ENCODE measurements around the gene ZFAND5. TPM values are rescaled to one million over a fixed set of nuclear protein-coding genes. Genes with fewer than 3 reads are reported as not detected.

ZFAND5 gene
- total RNA-seq, 4 donors from 2014 or later, result 124 to 488 (median 288) TPM

DNA sequence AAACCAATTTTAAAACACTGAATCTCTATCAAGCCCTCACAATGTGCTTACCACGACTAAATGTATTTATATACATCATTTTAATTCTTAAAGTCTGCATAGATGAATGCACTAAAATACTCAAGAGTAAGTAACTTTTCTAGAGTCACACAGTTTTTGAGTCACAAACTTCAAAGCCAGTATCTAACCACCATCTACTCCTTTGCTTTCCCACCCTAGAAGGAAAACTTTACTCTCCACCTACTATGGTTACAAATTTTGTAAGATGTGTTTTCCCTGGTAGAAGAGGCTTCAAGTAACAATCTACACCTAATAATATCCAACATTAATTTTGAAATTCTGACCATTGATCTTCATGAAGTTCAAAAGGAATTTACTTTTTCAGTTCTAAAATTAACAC lies 18.7 kb downstream of the ZFAND5 start:
- 93 to 100% methylated on average over 1 of the region's 1 CpG for WGBS, 2 donors (ENCODE audit: low coverage in 1 of 2)
- no peak overlapping the region for H3K27ac ChIP-seq
- H3K4me1 ChIP-seq, result peaks cover 0 to 7% (median 0%) of the 10 kb centered on the region in 3 donors
- TF ChIP-seq POLR2A (IDR thresholded peaks at IDR 0.05), result no peak
- no peak for TF ChIP-seq POLR2AphosphoS5 (IDR thresholded peaks at IDR 0.05)
- TF ChIP-seq, protein P1, sequence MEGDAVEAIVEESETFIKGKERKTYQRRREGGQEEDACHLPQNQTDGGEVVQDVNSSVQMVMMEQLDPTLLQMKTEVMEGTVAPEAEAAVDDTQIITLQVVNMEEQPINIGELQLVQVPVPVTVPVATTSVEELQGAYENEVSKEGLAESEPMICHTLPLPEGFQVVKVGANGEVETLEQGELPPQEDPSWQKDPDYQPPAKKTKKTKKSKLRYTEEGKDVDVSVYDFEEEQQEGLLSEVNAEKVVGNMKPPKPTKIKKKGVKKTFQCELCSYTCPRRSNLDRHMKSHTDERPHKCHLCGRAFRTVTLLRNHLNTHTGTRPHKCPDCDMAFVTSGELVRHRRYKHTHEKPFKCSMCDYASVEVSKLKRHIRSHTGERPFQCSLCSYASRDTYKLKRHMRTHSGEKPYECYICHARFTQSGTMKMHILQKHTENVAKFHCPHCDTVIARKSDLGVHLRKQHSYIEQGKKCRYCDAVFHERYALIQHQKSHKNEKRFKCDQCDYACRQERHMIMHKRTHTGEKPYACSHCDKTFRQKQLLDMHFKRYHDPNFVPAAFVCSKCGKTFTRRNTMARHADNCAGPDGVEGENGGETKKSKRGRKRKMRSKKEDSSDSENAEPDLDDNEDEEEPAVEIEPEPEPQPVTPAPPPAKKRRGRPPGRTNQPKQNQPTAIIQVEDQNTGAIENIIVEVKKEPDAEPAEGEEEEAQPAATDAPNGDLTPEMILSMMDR (IDR thresholded peaks at IDR 0.05), result no peak
- no peaks in the 10 kb centered on the region for H3K27me3 ChIP-seq
- no peaks in the 10 kb centered on the region for H3K36me3 ChIP-seq
- no peak for ATAC-seq
- no peaks in the 10 kb centered on the region for H3K9me3 ChIP-seq
- H3K4me3 ChIP-seq, result no peak overlapping the region

DNA sequence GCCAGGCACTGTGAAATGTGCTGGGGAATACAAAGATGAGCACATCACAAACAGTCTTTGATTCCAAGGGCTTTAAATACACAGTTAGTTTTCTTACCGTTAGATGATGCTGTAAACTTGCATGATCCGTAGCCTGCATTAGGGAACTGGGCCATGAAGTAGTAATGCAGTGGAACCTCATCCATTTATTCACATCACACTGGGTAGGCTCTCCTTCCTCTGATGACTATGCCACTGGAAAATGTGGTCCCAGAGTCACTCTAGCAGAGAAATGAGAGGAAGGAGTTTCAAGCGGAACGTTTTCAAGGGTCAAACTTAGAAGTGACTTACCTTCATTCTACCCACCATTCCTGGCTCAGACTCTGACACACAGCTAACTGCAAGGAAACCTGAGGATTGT lies 26.4 kb downstream of the ZFAND5 start:
- Histone ChIP-seq H3K4me1 (no peaks in the 10 kb centered on the region), H3K36me3 (no peaks in the 10 kb centered on the region), H3K27ac (no peak overlapping the region), H3K4me3 (no peak overlapping the region), H3K27me3 (no peaks in the 10 kb centered on the region), H3K9me3 (no peaks in the 10 kb centered on the region)
- 87 to 92% methylated on average over 2 to 4 of the region's 4 CpGs for whole genome bisulfite sequencing, 2 donors (ENCODE audit: low coverage in 1 of 2)
- no peak for ATAC-seq
- no peak for TF ChIP-seq POLR2AphosphoS5 (IDR thresholded peaks at IDR 0.05)
- TF ChIP-seq, protein P1 (IDR thresholded peaks at IDR 0.05), result no peak
- no peak for TF ChIP-seq EP300 (IDR thresholded peaks at IDR 0.05)
- TF ChIP-seq POLR2A (IDR thresholded peaks at IDR 0.05), result no peak

DNA sequence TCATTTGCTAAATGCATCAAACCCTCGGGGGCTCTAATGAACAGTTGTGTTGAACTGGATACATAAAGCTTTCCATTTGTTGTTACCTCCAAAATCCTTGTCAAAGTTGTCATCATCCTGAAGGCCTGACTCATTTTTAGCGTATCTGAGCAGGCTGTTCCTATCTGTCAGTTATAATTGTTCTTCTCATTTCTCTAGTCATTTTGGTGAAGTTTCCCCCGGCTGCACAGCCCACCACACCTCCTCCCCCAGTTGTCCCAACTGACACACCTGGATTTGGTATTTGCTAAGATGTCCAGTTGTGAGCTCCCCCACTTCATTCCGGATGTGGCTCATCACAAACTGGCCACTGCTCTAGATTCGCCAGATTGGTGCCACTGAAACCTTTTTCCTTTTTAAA lies 27.7 kb downstream of the ZFAND5 start:
- ATAC-seq, result no peak
- H3K4me3 ChIP-seq, result no peak overlapping the region
- TF ChIP-seq EP300 (IDR thresholded peaks at IDR 0.05) (no peak), POLR2AphosphoS5 (IDR thresholded peaks at IDR 0.05) (no peak), POLR2A (IDR thresholded peaks at IDR 0.05) (no peak)
- TF ChIP-seq, protein P1 (IDR thresholded peaks at IDR 0.05), result no peak
- H3K27me3 ChIP-seq, result no peaks in the 10 kb centered on the region
- no peaks in the 10 kb centered on the region for H3K36me3 ChIP-seq
- H3K27ac ChIP-seq, result no peak overlapping the region
- H3K4me1 ChIP-seq, result no peaks in the 10 kb centered on the region
- H3K9me3 ChIP-seq, result no peaks in the 10 kb centered on the region
- 72 to 100% methylated on average over 1 to 5 of the region's 5 CpGs for WGBS, 2 donors (ENCODE audit: low coverage in 1 of 2)

DNA sequence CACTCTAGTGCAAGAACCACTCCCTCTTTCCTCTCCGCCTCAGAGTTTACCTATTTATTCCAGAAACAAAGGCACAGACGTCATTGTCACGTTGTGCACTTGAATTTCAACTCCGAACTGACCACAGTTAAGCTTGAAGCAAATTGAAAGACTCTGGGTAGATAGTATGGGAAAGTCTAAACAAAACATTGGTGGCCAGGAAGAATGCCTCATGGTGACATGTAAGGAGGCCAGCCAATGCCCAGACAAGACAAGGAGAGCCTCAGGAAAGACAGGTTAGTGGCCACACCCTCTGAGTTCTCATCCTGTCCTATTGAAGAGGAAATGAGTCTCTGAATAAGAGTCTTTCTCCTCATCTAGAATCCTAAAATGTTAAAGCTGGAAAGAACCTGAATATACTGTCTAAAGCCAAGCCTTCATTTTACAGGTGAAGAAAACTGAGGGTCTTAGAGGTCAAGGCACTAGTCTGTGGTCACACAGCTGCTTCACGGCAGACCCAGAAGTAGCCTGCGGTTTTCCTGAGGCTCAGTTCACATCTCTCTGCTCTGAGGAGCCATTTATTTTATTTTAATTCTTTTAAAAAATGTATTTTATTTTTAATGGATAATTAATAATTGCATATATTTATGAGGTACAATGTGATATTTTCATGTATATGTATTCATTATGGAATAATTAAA lies 30.2 kb downstream of the ZFAND5 start:
- H3K4me3 ChIP-seq, result no peak overlapping the region
- ATAC-seq, result no peak
- 82 to 92% methylated on average over 5 to 6 of the region's 6 CpGs for WGBS, 2 donors (ENCODE audit: low coverage in 1 of 2)
- H3K27me3 ChIP-seq, result no peaks in the 10 kb centered on the region
- H3K27ac ChIP-seq, result no peak overlapping the region
- H3K36me3 ChIP-seq, result no peaks in the 10 kb centered on the region
- no peaks in the 10 kb centered on the region for H3K4me1 ChIP-seq
- no peaks in the 10 kb centered on the region for H3K9me3 ChIP-seq
- TF ChIP-seq POLR2A (IDR thresholded peaks at IDR 0.05) (no peak), POLR2AphosphoS5 (IDR thresholded peaks at IDR 0.05) (no peak), EP300 (IDR thresholded peaks at IDR 0.05) (no peak)
- TF ChIP-seq, protein P1 (IDR thresholded peaks at IDR 0.05), result no peak

- no peaks in the 10 kb centered on the region for H3K9me3 ChIP-seq
- no peaks in the 10 kb centered on the region for H3K36me3 ChIP-seq
- no peak overlapping the region for H3K27ac ChIP-seq
- no peaks in the 10 kb centered on the region for H3K4me1 ChIP-seq
- WGBS, 2 donors (ENCODE audit: low coverage in 1 of 2), result 58 to 75% methylated on average over 3 of the region's 3 CpGs
- no peak for TF ChIP-seq POLR2A (IDR thresholded peaks at IDR 0.05)
- TF ChIP-seq, protein P1 (IDR thresholded peaks at IDR 0.05), result no peak
- TF ChIP-seq POLR2AphosphoS5 (IDR thresholded peaks at IDR 0.05), result no peak
- TF ChIP-seq EP300 (IDR thresholded peaks at IDR 0.05), result no peak
- H3K27me3 ChIP-seq, result no peaks in the 10 kb centered on the region
- H3K4me3 ChIP-seq, result no peak overlapping the region
- ATAC-seq, result no peak
These were observed 31.3 kb downstream of the ZFAND5 start for GRCh38 chr9:72333709-72334108.
